GM19455 (cell line): Measurements from ENCODE around the gene TSPAN9.

Source experiments
- ATAC-seq: cut with Tn5 transposase; IDR thresholded peaks from one replicate; pipeline ENCODE4 v1.9.1; 2021; ENCODE audit not compliant: unreplicated experiment

TSPAN9 gene

DNA sequence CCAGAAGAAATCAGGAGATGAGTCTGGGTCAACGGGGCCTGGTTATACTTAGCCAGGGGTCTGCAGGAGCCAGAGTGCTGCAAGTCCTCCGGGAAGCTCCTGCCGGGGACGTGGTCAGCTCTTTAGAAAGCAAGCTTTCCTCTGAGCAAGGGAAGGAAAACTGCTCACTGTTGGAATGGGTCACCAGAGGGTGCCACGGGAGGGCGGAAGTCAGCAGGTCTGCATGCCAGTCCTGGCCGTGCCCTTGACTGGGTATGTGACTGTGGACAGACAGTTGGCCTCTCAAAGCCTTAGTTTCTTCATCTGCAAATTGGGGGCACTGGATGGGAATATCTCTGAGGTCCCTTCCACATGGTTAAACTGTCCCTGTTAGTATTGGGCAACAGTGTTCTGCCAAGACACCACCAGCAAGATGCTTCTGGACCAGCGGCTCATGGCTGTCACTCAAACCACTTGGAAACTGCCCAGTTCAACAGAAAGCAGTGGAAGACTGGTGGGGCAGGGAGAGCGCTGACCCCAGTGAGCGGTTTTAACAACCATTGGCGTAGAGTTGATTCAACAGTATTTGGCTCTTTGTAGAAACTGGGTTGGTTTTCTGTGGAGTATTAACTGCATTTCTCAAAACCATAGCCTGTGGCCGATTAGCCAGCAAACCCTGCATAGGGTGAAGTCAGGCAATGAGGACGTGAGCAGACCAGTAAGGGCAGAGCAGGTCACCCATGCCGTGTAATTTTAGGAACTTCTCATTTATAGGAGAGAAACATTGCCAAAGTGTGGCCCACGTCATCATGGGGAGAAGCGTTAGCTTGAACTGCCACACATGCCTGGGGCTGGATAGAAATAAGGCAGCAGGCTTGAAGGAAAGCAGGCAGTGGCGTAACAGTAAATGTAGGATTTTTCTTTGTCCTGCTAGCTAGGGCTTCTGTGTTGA is 249.9 kb downstream of the TSPAN9 start:
- no peak for ATAC-seq

DNA sequence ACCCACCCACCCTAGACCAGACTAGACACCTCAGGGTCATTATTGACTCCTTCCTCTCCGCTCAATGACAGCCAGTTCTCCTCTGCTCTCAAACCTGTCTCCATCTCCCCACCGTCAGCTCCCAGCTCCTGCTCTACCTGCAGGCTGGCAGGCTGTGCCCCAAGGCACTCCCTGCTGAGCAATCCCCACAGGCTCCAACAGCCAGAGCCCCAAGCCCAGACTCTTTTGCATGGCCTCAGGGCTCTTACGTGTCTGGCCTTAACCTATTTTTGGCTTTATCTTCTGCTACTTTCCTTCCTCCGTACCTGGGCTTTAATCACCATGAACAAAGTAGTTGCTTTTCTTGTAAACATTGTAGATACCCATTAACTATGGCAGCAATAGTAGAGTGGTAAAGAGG is 250.9 kb downstream of the TSPAN9 start:
- no peak for ATAC-seq

- ATAC-seq = no peak
Observed at GRCh38 chr12:3328571-3328970, 251.4 kb downstream of the TSPAN9 start.

GRCh38 chr12:3329361-3329760 is 252.2 kb downstream of the TSPAN9 start:
- ATAC-seq = no peak

DNA sequence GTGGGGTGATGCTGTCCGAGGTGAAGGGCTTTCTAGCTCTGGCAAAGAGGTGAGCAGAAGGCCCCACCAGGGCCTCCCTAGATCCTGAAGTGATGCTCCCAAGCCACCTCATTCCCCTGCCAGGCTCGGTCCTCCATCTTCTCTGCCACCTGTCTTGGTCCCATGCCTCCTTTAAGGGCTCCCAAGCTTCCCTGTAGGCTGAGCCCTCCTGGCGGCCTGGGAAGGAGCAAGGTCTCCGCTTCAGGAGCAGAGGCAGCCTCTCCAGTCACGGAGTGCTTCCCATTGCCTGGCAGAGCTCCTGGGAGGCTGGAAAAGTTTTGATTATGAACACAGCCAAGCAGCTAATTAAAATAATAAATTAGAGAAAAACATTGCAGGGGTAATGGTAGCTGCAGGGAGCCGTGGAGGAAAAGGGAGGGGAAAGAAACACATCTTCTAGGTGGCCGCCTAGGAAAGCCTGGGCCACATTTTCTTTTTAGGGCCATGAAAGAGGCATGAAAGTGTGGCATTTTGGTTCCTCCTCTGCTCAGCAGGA is 253.9 kb downstream of the TSPAN9 start:
- no peak for ATAC-seq

GRCh38 chr12:3332188-3332587 is 255.0 kb downstream of the TSPAN9 start:
- ATAC-seq = no peak

DNA sequence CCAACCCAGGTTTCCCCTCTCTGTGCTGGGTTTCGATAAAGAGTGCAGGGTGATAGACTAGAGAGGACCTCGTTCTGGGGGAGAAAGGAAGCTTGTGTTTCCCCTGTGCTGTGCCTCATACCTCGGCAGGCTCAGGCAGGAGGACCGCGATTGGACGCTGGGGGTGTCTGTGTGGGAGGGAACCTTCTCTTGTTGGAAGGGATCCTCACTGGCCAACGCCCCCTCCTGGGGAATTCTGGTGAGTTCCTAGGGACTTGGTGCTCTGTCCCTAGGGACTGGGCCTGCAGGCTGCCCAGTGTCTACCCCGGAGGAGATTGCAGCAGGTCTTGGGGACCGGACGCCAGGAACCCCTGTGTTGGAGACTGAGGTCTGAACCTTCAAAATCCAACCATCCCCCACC is 256.4 kb downstream of the TSPAN9 start:
- no peak for ATAC-seq

DNA sequence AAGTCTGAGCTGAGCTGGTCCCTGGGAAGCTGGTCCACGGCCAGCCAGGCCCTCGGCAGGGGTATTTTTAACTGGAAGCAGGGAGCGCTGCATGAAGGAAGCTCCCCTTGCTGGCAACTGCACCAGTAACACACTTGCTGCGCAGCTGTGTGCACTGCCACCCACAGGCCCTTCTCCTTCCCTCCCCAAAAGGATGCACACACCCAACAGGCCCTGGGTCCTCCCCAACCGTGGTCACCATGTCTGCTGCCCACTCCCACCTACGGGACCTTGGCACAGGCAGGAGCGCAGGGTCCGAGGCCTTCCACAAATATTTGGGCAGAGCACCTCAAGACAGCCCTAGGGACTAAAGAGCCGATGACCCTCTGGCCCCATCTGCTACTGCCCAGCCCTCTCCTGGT is 256.8 kb downstream of the TSPAN9 start:
- ATAC-seq = no peak

DNA sequence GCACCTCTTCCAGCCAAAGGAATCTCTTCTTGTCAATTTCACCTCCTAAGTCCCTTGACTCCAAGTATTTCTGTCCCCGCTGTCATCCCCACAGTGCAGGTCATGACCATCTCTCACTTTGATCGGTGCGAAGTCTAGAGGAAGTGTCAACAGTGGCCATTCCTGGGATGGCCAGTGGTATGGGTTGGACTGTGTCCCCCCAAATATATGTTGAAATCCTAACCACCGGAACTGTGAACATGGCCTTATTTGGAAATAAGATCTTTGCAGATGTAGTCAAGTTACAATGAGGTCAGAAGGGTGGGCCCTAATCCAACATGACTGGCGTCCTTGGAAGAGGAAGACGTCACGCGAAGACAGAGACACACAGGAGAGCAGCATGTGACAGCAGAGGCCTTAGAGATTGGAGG is 257.9 kb downstream of the TSPAN9 start:
- ATAC-seq = no peak
